GM23338 (cell line): ENCODE results near the gene SEMA5A. TPM values are rescaled to one million over a fixed set of nuclear protein-coding genes. Genes with fewer than 3 reads are reported as not detected.

Source experiments
- ATAC-seq: fragments of 200-7000 bp; cut with Tn5 transposase; 3 replicates; pipeline ENCODE4 v1.9.1; 2020
- DNase-seq: peaks from one replicate; pipeline ENCODE4 v3.0.0-alpha.2; 2015; ENCODE audit warnings: low spot score
- H2AFZ ChIP-seq: fragments of 200-600 bp; sonication (generic); 2 replicates; pipeline ENCODE4 v1.8.0; 2016; ENCODE audit warnings: antibody characterized with exemption, mild to moderate bottlenecking, moderate library complexity
- H3F3A ChIP-seq: fragments of 200-600 bp; sonication (generic); replicated peaks from 2 replicates; pipeline ENCODE4 v1.8.0; 2017; ENCODE audit warnings: antibody characterized with exemption, mixed run types, low read depth
- H3K27ac ChIP-seq: fragments of 200-600 bp; sonication (generic); 2 replicates; pipeline ENCODE4 v1.6.1; 2016; ENCODE audit warnings: low read depth
- H3K27me3 ChIP-seq: fragments of 200-600 bp; sonication (generic); 2 replicates; pipeline ENCODE4 v1.8.0; 2016; ENCODE audit warnings: mild to moderate bottlenecking, mixed run types, moderate library complexity; ENCODE audit not compliant: insufficient read depth
- H3K36me3 ChIP-seq: fragments of 200-600 bp; sonication (generic); 2 replicates; pipeline ENCODE4 v1.8.0; 2016; ENCODE audit warnings: mild to moderate bottlenecking; ENCODE audit not compliant: insufficient read depth
- H3K4me1 ChIP-seq: fragments of 200-600 bp; sonication (generic); 2 replicates; pipeline ENCODE4 v1.8.0; 2016; ENCODE audit warnings: mild to moderate bottlenecking, moderate library complexity; ENCODE audit not compliant: insufficient read depth
- H3K4me2 ChIP-seq: fragments of 200-600 bp; sonication (generic); 2 replicates; pipeline ENCODE4 v1.7.1; 2017; ENCODE audit warnings: mixed run types
- H3K4me3 ChIP-seq: fragments of 200-600 bp; sonication (generic); 2 replicates; pipeline ENCODE4 v1.6.1; 2016; ENCODE audit warnings: mixed run types
- H3K79me2 ChIP-seq: fragments of 200-600 bp; sonication (generic); replicated peaks from 2 replicates; pipeline ENCODE4 v1.8.0; 2017; ENCODE audit warnings: mild to moderate bottlenecking; ENCODE audit not compliant: insufficient read depth
- H3K9me2 ChIP-seq: fragments of 200-600 bp; sonication (generic); 2 replicates; pipeline ENCODE4 v1.8.0; 2017; ENCODE audit not compliant: insufficient read depth
- H4K20me1 ChIP-seq: fragments of 200-600 bp; sonication (generic); replicated peaks from 2 replicates; pipeline ENCODE4 v1.8.0; 2017; ENCODE audit warnings: mild to moderate bottlenecking; ENCODE audit not compliant: insufficient read depth
- H3K27ac Mint-ChIP-seq: 2 replicates; pipeline ENCODE4 v1.8.0; 2020; ENCODE audit warnings: inconsistent platforms, mild to moderate bottlenecking, moderate library complexity, mixed read lengths
- H3K27me3 Mint-ChIP-seq: 3 replicates; pipeline ENCODE4 v1.8.0; 2022; ENCODE audit warnings: low read depth, mild to moderate bottlenecking, moderate library complexity, mixed read lengths, inconsistent platforms; ENCODE audit not compliant: insufficient read depth, poor library complexity
- H3K36me3 Mint-ChIP-seq: 3 replicates; pipeline ENCODE4 v1.8.0; 2021; ENCODE audit warnings: low read depth, mild to moderate bottlenecking, inconsistent platforms, moderate library complexity, mixed read lengths
- H3K4me1 Mint-ChIP-seq: 3 replicates; pipeline ENCODE4 v1.8.0; 2020; ENCODE audit warnings: mild to moderate bottlenecking, inconsistent platforms, mixed read lengths
- H3K4me3 Mint-ChIP-seq: 3 replicates; pipeline ENCODE4 v1.8.0; 2021; ENCODE audit warnings: moderate library complexity, mild to moderate bottlenecking, inconsistent platforms, mixed read lengths
- H3K9me3 Mint-ChIP-seq: 3 replicates; pipeline ENCODE4 v1.8.0; 2020; ENCODE audit warnings: moderate library complexity, mild to moderate bottlenecking, inconsistent platforms, mixed read lengths
- CREB1 ChIP-seq: fragments of 250-450 bp; sonication (Bioruptor Pico); IDR thresholded peaks from 2 replicates; pipeline ENCODE4 v1.5.0; 2020; ENCODE audit warnings: low read depth, mild to moderate bottlenecking, moderate library complexity
- CTCF ChIP-seq, 2 experiments: fragments of 200-600 bp in 1 of 2; sonication (generic) in 1 of 2; conservative IDR thresholded peaks; 2 replicates each; pipeline versions ENCODE4 v1.5.1 to v1.6.1; 2016 to 2017; ENCODE audit warnings: antibody characterized with exemption in 2 of 2, low read depth in 2 of 2, mild to moderate bottlenecking in 2 of 2, moderate library complexity in 1 of 2
- EZH2 ChIP-seq: fragments of 200-600 bp; sonication (generic); IDR thresholded peaks from one replicate; pipeline ENCODE4 v1.8.0; 2017; ENCODE audit warnings: antibody characterized with exemption, mild to moderate bottlenecking, low read depth; ENCODE audit not compliant: unreplicated experiment
- EZH2phosphoT487 ChIP-seq: fragments of 200-600 bp; sonication (generic); IDR thresholded peaks from one replicate; pipeline ENCODE4 v1.8.1; 2018; ENCODE audit warnings: antibody characterized with exemption; ENCODE audit not compliant: unreplicated experiment
- JUNB ChIP-seq: IDR thresholded peaks from one replicate; pipeline ENCODE4 v1.6.1; 2016; ENCODE audit warnings: antibody characterized with exemption; ENCODE audit not compliant: unreplicated experiment
- NANOG ChIP-seq: IDR thresholded peaks from 2 replicates; pipeline ENCODE4 v1.6.1; 2016; ENCODE audit warnings: antibody characterized with exemption, borderline replicate concordance
- POLR2AphosphoS5 ChIP-seq: IDR thresholded peaks from 2 replicates; pipeline ENCODE4 v1.6.1; 2016; ENCODE audit warnings: antibody characterized with exemption, low read depth
- REST ChIP-seq: IDR thresholded peaks from one replicate; pipeline ENCODE4 v1.6.1; 2018; ENCODE audit warnings: antibody characterized with exemption; ENCODE audit not compliant: unreplicated experiment
- ZNF114 ChIP-seq: fragments of 250-450 bp; sonication (Bioruptor Pico); IDR thresholded peaks from 2 replicates; pipeline ENCODE4 v1.5.0; 2020; ENCODE audit warnings: mild to moderate bottlenecking, moderate library complexity
- ZNF331 ChIP-seq: fragments of 250-450 bp; sonication (Bioruptor Pico); IDR thresholded peaks from 2 replicates; pipeline ENCODE4 v1.5.0; 2020; ENCODE audit warnings: low read depth, mild to moderate bottlenecking, moderate library complexity
- ZNF462 ChIP-seq: fragments of 250-450 bp; sonication (Bioruptor Pico); IDR thresholded peaks from 2 replicates; pipeline ENCODE4 v1.5.0; 2020; ENCODE audit warnings: mild to moderate bottlenecking, moderate library complexity
- polyA plus RNA-seq: library from polyadenylated mRNA; unstranded; fragments of >200 nt; fragmentation: Nextera tagmentation; extraction: Ambion mirVana; gene quantifications from 2 replicates; pipeline ENCODE4 v1.2.1, GENCODE V29; 2016
- total RNA-seq: library from RNA; depleted of rRNA; stranded (reverse); fragments of >200 nt; shearing (Covaris generic); gene quantifications from 2 replicates; pipeline ENCODE4 v1.2.3, GENCODE V29; 2014

Gene SEMA5A
- total and polyA plus RNA-seq, 2 experiments from 2014 or later = 2.1 to 8.1 TPM

- no peak for TF ChIP-seq REST
- TF ChIP-seq ZNF114 (CRISPR knock-in tag) = no peak
- TF ChIP-seq EZH2phosphoT487 = no peak
Measured at GRCh38 chr5:9428272-9428671, 117.6 kb downstream of the SEMA5A start (continued).

GRCh38 chr5:9425710-9426109 is 120.2 kb downstream of the SEMA5A start:
- H3K4me3 ChIP-seq = no peak overlapping the region
- H3K36me3 Mint-ChIP-seq = no peaks in the 10 kb centered on the region
- no peak overlapping the region for H3K4me2 ChIP-seq
- H3K27ac ChIP-seq = no peak overlapping the region
- H2AFZ ChIP-seq = no peak overlapping the region
- no peaks in the 10 kb centered on the region for H4K20me1 ChIP-seq
- no peaks in the 10 kb centered on the region for H3K27me3 ChIP-seq
- H3K9me2 ChIP-seq = peaks cover 6% of the 10 kb centered on the region; the same call in 1 of the 2 replicates
- H3K4me3 Mint-ChIP-seq = no peak overlapping the region
- no peaks in the 10 kb centered on the region for H3K27me3 Mint-ChIP-seq
- H3F3A ChIP-seq = no peaks in the 10 kb centered on the region
- ATAC-seq (no peak), DNase-seq (no peak)
- no peaks in the 10 kb centered on the region for H3K79me2 ChIP-seq
- no peaks in the 10 kb centered on the region for H3K4me1 ChIP-seq
- no peaks in the 10 kb centered on the region for H3K9me3 Mint-ChIP-seq
- no peak overlapping the region for H3K27ac Mint-ChIP-seq
- no peaks in the 10 kb centered on the region for H3K36me3 ChIP-seq
- no peaks in the 10 kb centered on the region for H3K4me1 Mint-ChIP-seq
- TF ChIP-seq NANOG (no peak), CREB1 (CRISPR knock-in tag) (no peak), ZNF462 (CRISPR knock-in tag) (no peak), POLR2AphosphoS5 (no peak), CTCF (conservative IDR thresholded peaks at IDR 0.05; ENCODE audit: low read depth in 2 of 2) (no peak), ZNF114 (CRISPR knock-in tag) (no peak), ZNF331 (CRISPR knock-in tag) (no peak), EZH2 (no peak), JUNB (no peak), EZH2phosphoT487 (no peak)
